Astrocyte (in vitro differentiated cells and primary cell): ENCODE data around the gene ZNF431. TPM values are rescaled to one million over a fixed set of nuclear protein-coding genes. Genes with fewer than 3 reads are reported as not detected.

ENCODE experiments used
- DNase-seq: peaks from one replicate; pipeline ENCODE4 v3.0.0-alpha.2; 2010; ENCODE audit warnings: low read depth
- FAIRE-seq: peaks from 2 replicates; lab custom pipeline; 2011; peaks lifted over from hg19 to GRCh38; lab: Jason Lieb, UNC
- H2AFZ ChIP-seq: 2 replicates; pipeline ENCODE4 v1.6.0; 2012; ENCODE audit warnings: low read depth, low read length, inconsistent platforms
- H3K27ac ChIP-seq: 2 replicates; pipeline ENCODE4 v1.5.1; 2011; ENCODE audit warnings: low read depth, low read length, inconsistent platforms
- H3K27me3 ChIP-seq: 2 replicates; pipeline ENCODE4 v1.6.0; 2011; ENCODE audit warnings: low read length, inconsistent platforms; ENCODE audit not compliant: insufficient read depth
- H3K36me3 ChIP-seq: 2 replicates; pipeline ENCODE4 v1.5.1; 2011; ENCODE audit warnings: low read length, inconsistent platforms; ENCODE audit not compliant: insufficient read depth
- H3K4me1 ChIP-seq: 2 replicates; pipeline ENCODE4 v1.5.1; 2011; ENCODE audit warnings: low read length, inconsistent platforms; ENCODE audit not compliant: insufficient read depth
- H3K4me2 ChIP-seq: 2 replicates; pipeline ENCODE4 v1.6.0; 2012; ENCODE audit warnings: low read length, inconsistent platforms
- H3K4me3 ChIP-seq: 2 replicates; pipeline ENCODE4 v1.5.1; 2011; ENCODE audit warnings: low read depth, mild to moderate bottlenecking, low read length, inconsistent platforms; ENCODE audit not compliant: insufficient read depth
- H3K79me2 ChIP-seq: 2 replicates; pipeline ENCODE4 v1.6.0; 2012; ENCODE audit warnings: mild to moderate bottlenecking, low read length, inconsistent platforms; ENCODE audit not compliant: insufficient read depth
- H3K9ac ChIP-seq: 2 replicates; pipeline ENCODE4 v1.6.0; 2012; ENCODE audit warnings: mild to moderate bottlenecking, low read length, inconsistent platforms
- H3K9me3 ChIP-seq: 2 replicates; pipeline ENCODE4 v1.5.1; 2012; ENCODE audit warnings: low read depth, mild to moderate bottlenecking, low read length, inconsistent platforms; ENCODE audit not compliant: insufficient read depth
- H4K20me1 ChIP-seq: 2 replicates; pipeline ENCODE4 v1.6.0; 2012; ENCODE audit warnings: low read length, inconsistent platforms; ENCODE audit not compliant: insufficient read depth
- H3K27ac Mint-ChIP-seq: one replicate; pipeline ENCODE4 v1.8.0; 2021; ENCODE audit warnings: mild to moderate bottlenecking, mixed read lengths; ENCODE audit not compliant: unreplicated experiment
- H3K27me3 Mint-ChIP-seq: one replicate; pipeline ENCODE4 v1.8.0; 2021; ENCODE audit warnings: low read depth, mixed read lengths; ENCODE audit not compliant: unreplicated experiment
- H3K36me3 Mint-ChIP-seq: one replicate; pipeline ENCODE4 v1.8.0; 2021; ENCODE audit warnings: low read depth, mixed read lengths; ENCODE audit not compliant: unreplicated experiment
- H3K4me1 Mint-ChIP-seq: one replicate; pipeline ENCODE4 v1.8.0; 2021; ENCODE audit warnings: low read depth, mixed read lengths; ENCODE audit not compliant: unreplicated experiment
- H3K4me3 Mint-ChIP-seq: one replicate; pipeline ENCODE4 v1.8.0; 2021; ENCODE audit warnings: mild to moderate bottlenecking, moderate library complexity, mixed read lengths; ENCODE audit not compliant: unreplicated experiment
- H3K9me3 Mint-ChIP-seq: one replicate; pipeline ENCODE4 v1.8.0; 2021; ENCODE audit warnings: mild to moderate bottlenecking, mixed read lengths; ENCODE audit not compliant: unreplicated experiment
- CTCF ChIP-seq: IDR thresholded peaks from 2 replicates; pipeline ENCODE4 v1.5.1; 2011; ENCODE audit warnings: low read depth, mild to moderate bottlenecking, inconsistent platforms, low read length, moderate library complexity; ENCODE audit not compliant: insufficient read depth
- EZH2 ChIP-seq: IDR thresholded peaks from 2 replicates; pipeline ENCODE4 v1.6.1; 2012; ENCODE audit warnings: mild to moderate bottlenecking, low read length, inconsistent platforms; ENCODE audit not compliant: insufficient read depth
- total RNA-seq: library from RNA; stranded (reverse); gene quantifications from 2 replicates; pipeline ENCODE4 v1.2.1, GENCODE V29; 2021

Gene ZNF431
- total RNA-seq, 1 donor from 2014 or later: 29.4 TPM

- Mint-ChIP-seq H3K4me3 (no peak overlapping the region), H3K4me1 (peaks cover 9% of the 10 kb centered on the region), H3K27me3 (no peaks in the 10 kb centered on the region), H3K27ac (no peak overlapping the region), H3K9me3 (no peaks in the 10 kb centered on the region), H3K36me3 (peaks cover 62% of the 10 kb centered on the region)
- FAIRE-seq: no peak
- H3K27ac ChIP-seq: no peak overlapping the region
- H4K20me1 ChIP-seq: no peaks in the 10 kb centered on the region
- H3K4me2 ChIP-seq: no peak overlapping the region
- peaks cover 29% of the 10 kb centered on the region for H3K36me3 ChIP-seq
- H3K4me1 ChIP-seq: no peaks in the 10 kb centered on the region
- no peak overlapping the region for H3K9ac ChIP-seq
- H3K79me2 ChIP-seq: peaks cover 13% of the 10 kb centered on the region
- peaks cover 4% of the 10 kb centered on the region for H3K9me3 ChIP-seq
- no peak overlapping the region for H2AFZ ChIP-seq
- H3K4me3 ChIP-seq: no peak overlapping the region
- TF ChIP-seq CTCF (no peak), EZH2 (no peak)
- no peak for DNase-seq
- H3K27me3 ChIP-seq: no peaks in the 10 kb centered on the region
These were observed 6.8 kb downstream of the ZNF431 start for GRCh38 chr19:21148681-21149080.

GRCh38 chr19:21149877-21150276, 8.0 kb downstream of the ZNF431 start:
- H3K4me3 ChIP-seq: no peak overlapping the region
- no peaks in the 10 kb centered on the region for H4K20me1 ChIP-seq
- FAIRE-seq (no peak), DNase-seq (no peak)
- no peak overlapping the region for H3K27ac ChIP-seq
- no peaks in the 10 kb centered on the region for H3K9me3 Mint-ChIP-seq
- peaks cover 5% of the 10 kb centered on the region for H3K4me1 Mint-ChIP-seq
- H3K27ac Mint-ChIP-seq: no peak overlapping the region
- H3K4me1 ChIP-seq: no peaks in the 10 kb centered on the region
- TF ChIP-seq EZH2 (no peak), CTCF (no peak)
- peaks cover 26% of the 10 kb centered on the region for H3K36me3 ChIP-seq
- H3K9me3 ChIP-seq: peaks cover 4% of the 10 kb centered on the region
- H3K9ac ChIP-seq: no peak overlapping the region
- H3K79me2 ChIP-seq: peaks cover 10% of the 10 kb centered on the region
- H3K27me3 Mint-ChIP-seq: no peaks in the 10 kb centered on the region
- H3K36me3 Mint-ChIP-seq: peaks cover 53% of the 10 kb centered on the region
- H2AFZ ChIP-seq: no peak overlapping the region
- H3K27me3 ChIP-seq: no peaks in the 10 kb centered on the region
- H3K4me2 ChIP-seq: no peak overlapping the region
- no peak overlapping the region for H3K4me3 Mint-ChIP-seq

- Mint-ChIP-seq H3K4me3 (no peak overlapping the region), H3K4me1 (peaks cover 9% of the 10 kb centered on the region), H3K36me3 (peaks cover 58% of the 10 kb centered on the region), H3K27me3 (no peaks in the 10 kb centered on the region), H3K9me3 (no peaks in the 10 kb centered on the region), H3K27ac (no peak overlapping the region)
- H3K9me3 ChIP-seq: peaks cover 4% of the 10 kb centered on the region
- no peak overlapping the region for H3K4me3 ChIP-seq
- H2AFZ ChIP-seq: no peak overlapping the region
- TF ChIP-seq CTCF (no peak), EZH2 (no peak)
- H3K36me3 ChIP-seq: peaks cover 22% of the 10 kb centered on the region
- H3K4me1 ChIP-seq: no peaks in the 10 kb centered on the region
- H3K27ac ChIP-seq: no peak overlapping the region
- H3K9ac ChIP-seq: no peak overlapping the region
- peaks cover 21% of the 10 kb centered on the region for H3K79me2 ChIP-seq
- FAIRE-seq (no peak), DNase-seq (no peak)
- H4K20me1 ChIP-seq: no peaks in the 10 kb centered on the region
- no peaks in the 10 kb centered on the region for H3K27me3 ChIP-seq
- H3K4me2 ChIP-seq: no peak overlapping the region
These were observed 9.6 kb downstream of the ZNF431 start for GRCh38 chr19:21151460-21151859.
